K562 (cell line): ENCODE results near the gene DAGLA. TPM values are rescaled to one million over a fixed set of nuclear protein-coding genes. Genes with fewer than 3 reads are reported as not detected.

Experiments
- ATAC-seq: fragments of 200-7000 bp; cut with Tn5 transposase; 3 replicates; pipeline ENCODE4 v1.9.1; 2020; ENCODE audit warnings: moderate library complexity
- BruUV-seq: library from RNA; stranded (reverse); fragments of 400-500 nt; replicated peaks from 2 replicates; lab custom pipeline; 2021; lab: Mats Ljungman, UMichigan
- CTCF ChIA-PET: fragments of 300-600 bp; formaldehyde crosslinking; extraction: SDS; loops from one replicate; lab custom pipeline; 2021; ENCODE audit warnings: low intra/inter-chr PET ratio; lab: Yijun Ruan, JAX
- POLR2A ChIA-PET: fragments of 300-600, 350-650 bp; sonication (Branson Sonifier 250); formaldehyde crosslinking; extraction: SDS; loops from one replicate; lab custom pipeline; 2021; ENCODE audit warnings: antibody characterized with exemption, inconsistent platforms; lab: Yijun Ruan, JAX
- DNase-seq, 4 experiments: peaks; one replicate each; pipeline versions ENCODE4 v3.0.0 to v3.0.0-alpha.2; 2011 to 2018; ENCODE audit warnings: low spot score in 3 of 4, mixed read lengths in 3 of 4; ENCODE audit errors: extremely low read depth in 1 of 4
- FAIRE-seq: peaks from 2 replicates; lab custom pipeline; 2011; peaks lifted over from hg19 to GRCh38; lab: Jason Lieb, UNC
- H2AFZ ChIP-seq: 2 replicates; pipeline ENCODE4 v1.6.0; 2011; ENCODE audit warnings: low read depth, low read length, control low read depth, inconsistent platforms
- H3K27ac ChIP-seq: fragments of 200-600 bp; 3 replicates; pipeline ENCODE4 v1.8.0; 2011; ENCODE audit warnings: low read depth, mild to moderate bottlenecking, control low read depth, inconsistent platforms, low read length, moderate library complexity, mixed read lengths; ENCODE audit errors: extremely low read depth
- H3K27me3 ChIP-seq, 2 experiments: fragments of 300-600 bp in 1 of 2; 2 replicates in 1 of 2; 3 replicates in 1 of 2; pipeline versions ENCODE4 v1.6.0 to v1.8.0; 2011; ENCODE audit warnings: inconsistent platforms in 2 of 2, low read length in 2 of 2, mild to moderate bottlenecking in 1 of 2, mixed read lengths in 1 of 2, moderate library complexity in 1 of 2; ENCODE audit not compliant: control insufficient read depth in 2 of 2, insufficient read depth in 2 of 2
- H3K36me3 ChIP-seq: fragments of 300-600 bp; 3 replicates; pipeline ENCODE4 v1.8.0; 2011; ENCODE audit warnings: mild to moderate bottlenecking, low read length, inconsistent platforms; ENCODE audit not compliant: control insufficient read depth, insufficient read depth
- H3K4me1 ChIP-seq, 2 experiments: fragments of 200-600 bp in 1 of 2; replicated peaks in 1 of 2; 2 replicates in 1 of 2; 3 replicates in 1 of 2; pipeline versions ENCODE4 v1.5.1 to v1.8.0; 2011; ENCODE audit warnings: inconsistent platforms in 2 of 2, low read length in 2 of 2, mild to moderate bottlenecking in 1 of 2, mixed read lengths in 1 of 2, moderate library complexity in 1 of 2; ENCODE audit not compliant: control insufficient read depth in 2 of 2, insufficient read depth in 2 of 2
- H3K4me2 ChIP-seq: 2 replicates; pipeline ENCODE4 v1.6.1; 2011; ENCODE audit warnings: low read length, control low read depth, inconsistent platforms, mixed read lengths; ENCODE audit not compliant: insufficient read depth
- H3K4me3 ChIP-seq: fragments of 200-600 bp; sonication (generic), shearing (Covaris generic); 2 replicates; pipeline ENCODE4 v1.5.1; 2016; ENCODE audit warnings: control low read depth, inconsistent platforms
- H3K79me2 ChIP-seq: fragments of 200-600 bp; 3 replicates; pipeline ENCODE4 v1.8.0; 2011; ENCODE audit warnings: low read length, inconsistent platforms; ENCODE audit not compliant: control insufficient read depth, insufficient read depth
- H3K9ac ChIP-seq, 2 experiments: 2 replicates each; pipeline versions ENCODE4 v1.6.0 to v1.6.1; 2011; ENCODE audit warnings: low read depth in 2 of 2, low read length in 2 of 2, control low read depth in 1 of 2, inconsistent platforms in 1 of 2, mild to moderate bottlenecking in 1 of 2, mixed read lengths in 1 of 2; ENCODE audit not compliant: insufficient read depth in 1 of 2
- H3K9me1 ChIP-seq: one replicate; pipeline ENCODE4 v1.6.0; 2011; ENCODE audit warnings: inconsistent platforms, mild to moderate bottlenecking, low read length, moderate library complexity; ENCODE audit not compliant: control insufficient read depth, insufficient read depth
- H3K9me3 ChIP-seq: replicated peaks from 2 replicates; pipeline ENCODE4 v1.5.1; 2011; ENCODE audit warnings: low read depth, low read length, inconsistent platforms; ENCODE audit not compliant: control insufficient read depth, insufficient read depth
- H4K20me1 ChIP-seq: replicated peaks from 2 replicates; pipeline ENCODE4 v1.6.1; 2011; ENCODE audit warnings: low read length, inconsistent platforms, mixed read lengths; ENCODE audit not compliant: control insufficient read depth, insufficient read depth
- CHAMP1 ChIP-seq: fragments of 450-650 bp; IDR thresholded peaks from 2 replicates; pipeline ENCODE4 v1.6.1; 2016; ENCODE audit warnings: mild to moderate bottlenecking
- NELFE ChIP-seq: IDR thresholded peaks from 2 replicates; pipeline ENCODE4 v1.6.1; 2011; ENCODE audit warnings: mild to moderate bottlenecking; ENCODE audit not compliant: insufficient read depth, insufficient read length
- NFIX ChIP-seq: fragments of 250-450 bp; sonication (Bioruptor Pico); IDR thresholded peaks from 2 replicates; pipeline ENCODE4 v1.4.0; 2020; ENCODE audit warnings: low read depth, mild to moderate bottlenecking, moderate library complexity
- TAF9B ChIP-seq: fragments of 450-650 bp; IDR thresholded peaks from 2 replicates; pipeline ENCODE4 v1.6.1; 2018; ENCODE audit warnings: mild to moderate bottlenecking; ENCODE audit not compliant: partially characterized antibody
- ZFPM2 ChIP-seq: fragments of 250-450 bp; sonication (Bioruptor Pico); IDR thresholded peaks from 2 replicates; pipeline ENCODE4 v1.5.1; 2022; ENCODE audit warnings: mild to moderate bottlenecking
- ZNF408 ChIP-seq: fragments of 250-450 bp; sonication (Bioruptor Pico); IDR thresholded peaks from 2 replicates; pipeline ENCODE4 v1.4.0; 2020; ENCODE audit warnings: low read depth, mild to moderate bottlenecking, moderate library complexity
- ZNF609 ChIP-seq: sonication (generic); formaldehyde crosslinking; IDR thresholded peaks from 2 replicates; pipeline ENCODE4 v1.8.1; 2023; ENCODE audit warnings: missing genetic modification reagents, mild to moderate bottlenecking, borderline replicate concordance
- WGBS: fragments of 100-300 bp; shearing (Covaris generic); methylation state at CpG from one replicate; pipeline ENCODE4 v1.1.6; 2016; ENCODE audit warnings: low coverage, mixed read lengths; ENCODE audit not compliant: insufficient coverage; ENCODE audit errors: missing lambda C conversion rate; 5-methylcytosine and 5-hydroxymethylcytosine counted together
- in situ Hi-C: fragments of 300-500 bp; cut with MboI; formaldehyde crosslinking; loops from 4 replicates; pipeline ENCODE4 v1.15.0; 2018; ENCODE audit warnings: inconsistent platforms, mixed read lengths
- intact Hi-C: fragments of 100-400 bp; cut with micrococcal nuclease; formaldehyde crosslinking; loops from 2 replicates; pipeline ENCODE4 v1.14.2; 2022
- polyA plus RNA-seq, 8 experiments: library from polyadenylated mRNA; depleted of rRNA in 4 of 8; stranded (reverse) in 5 of 8; unstranded in 3 of 8; fragments of >200 nt; fragmentation: Nextera tagmentation in 2 of 8; fragmentation: Illumina TruSeq in 1 of 8; extraction: Ambion mirVana in 2 of 8; extraction: Trizol in 1 of 8; gene quantifications; 2 replicates each; pipeline versions ENCODE4 v1.2.1 to v1.2.3, GENCODE V29; 2011 to 2014; ENCODE audit warnings: inconsistent platforms in 1 of 8, missing spikeins in 1 of 8
- total RNA-seq, 7 experiments: library from RNA; depleted of rRNA in 6 of 7; stranded (reverse); fragments of >200 nt in 6 of 7; fragmentation: Illumina TruSeq in 2 of 7; extraction: Trizol in 2 of 7; gene quantifications; 2 replicates each; pipeline versions ENCODE4 v1.2.1 to v1.2.3, GENCODE V29; 2011 to 2021; ENCODE audit warnings: low replicate concordance in 1 of 7

DAGLA gene
- total and polyA plus RNA-seq, 9 of the 15 experiments (the other 6 are each of a cell fraction or from before 2014, with no cell fraction given): 0.03 to 0.16 (median 0.04) TPM; not detected in 4

DNA sequence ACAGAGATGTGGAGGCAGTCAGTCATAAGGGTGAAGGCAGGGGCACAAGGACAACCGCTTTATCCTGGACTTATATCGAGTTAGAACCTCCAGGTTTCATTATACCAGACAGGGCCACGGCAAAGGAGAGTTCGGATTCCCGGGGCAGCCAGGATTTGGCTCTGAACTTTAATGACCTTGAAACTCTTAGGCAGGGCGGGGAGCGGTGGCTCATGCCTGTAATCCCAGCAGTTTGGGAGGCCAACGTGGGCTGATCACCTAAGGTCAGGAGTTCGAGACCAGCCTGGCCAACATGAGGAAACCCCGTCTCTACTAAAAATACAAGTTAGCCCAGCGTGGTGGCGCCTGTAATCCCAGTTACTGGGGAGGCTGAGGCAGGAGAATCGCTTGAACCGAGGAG is 71.2 kb downstream of the DAGLA start:
- intact Hi-C loops (no loop called here), in situ Hi-C loops (no loop called here)
- FAIRE-seq: no peak
- Histone ChIP-seq H3K4me1 (peaks cover 77 to 90% of the 10 kb centered on the region in 2 experiments), H3K9me3 (no peaks in the 10 kb centered on the region), H3K79me2 (peaks cover 36% of the 10 kb centered on the region), H3K36me3 (no peaks in the 10 kb centered on the region), H3K4me3 (no peak overlapping the region), H3K4me2 (no peak overlapping the region), H4K20me1 (no peaks in the 10 kb centered on the region), H3K27ac (no peak overlapping the region), H3K27me3 (no peaks in the 10 kb centered on the region), H3K9me1 (no peaks in the 10 kb centered on the region), H2AFZ (no peak overlapping the region), H3K9ac (no peak overlapping the region)
- no peak for DNase-seq
- WGBS: 66% methylated on average over 12 of the region's 14 CpGs
- POLR2A ChIA-PET: interaction anchor here (0.7 to 1.3 kb wide), 3 partner anchors 14 to 214 kb away, joined by 3 to 6 read pairs (median 3); no protein-coding TSS in a partner anchor
- TF ChIP-seq NFIX (CRISPR knock-in tag) (no peak), ZNF609 (CRISPR knock-in tag) (no peak), NELFE (no peak), ZFPM2 (CRISPR knock-in tag) (no peak), ZNF408 (CRISPR knock-in tag) (no peak), TAF9B (no peak), CHAMP1 (no peak)
- no TSS peak for BruUV-seq
- no peak for ATAC-seq
- CTCF ChIA-PET: interaction anchor here (0.8 to 1.4 kb wide), 2 partner anchors 25 to 37 kb away, joined by 3 to 4 read pairs; no protein-coding TSS in a partner anchor
